Measurements from ENCODE around the gene L3MBTL3.

L3MBTL3 gene

DNA sequence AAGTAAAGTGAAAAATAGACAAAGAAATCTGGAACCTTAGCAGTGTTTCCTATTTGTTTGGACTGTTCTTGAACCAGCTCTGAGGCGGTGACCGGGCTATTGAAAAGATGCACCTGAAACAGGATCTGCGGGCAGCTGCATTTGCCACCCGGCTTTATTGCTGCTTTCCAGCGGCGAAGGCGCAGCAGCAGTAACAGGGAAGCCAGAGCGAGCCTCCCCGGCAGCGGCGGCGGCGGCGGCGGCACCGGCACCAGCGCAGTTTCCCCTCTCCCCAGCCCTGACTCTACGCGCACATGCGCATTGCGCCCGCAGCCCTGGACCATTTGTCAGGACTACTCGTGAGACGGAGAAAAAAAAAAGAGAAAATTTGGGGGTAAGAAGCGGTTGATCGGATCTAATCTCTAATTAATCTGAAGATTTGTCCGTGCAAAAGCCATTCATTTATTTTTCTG, at the start of gene L3MBTL3:
Gene L3MBTL3 (plus strand): TSS at position 290 of the 452 bp plus-strand sequence. CDS start 24,119 bp downstream, outside the sequence.
- Histone ChIP-seq H3K27me3 (ENCODE audit: control insufficient read depth, insufficient read depth, low read length) (no peaks in the 10 kb centered on the region), H3K36me3 (ENCODE audit: control insufficient read depth, insufficient read depth, low read length) (no peaks in the 10 kb centered on the region), H3K27ac (ENCODE audit: low read depth, low read length) (peak within 1 kb of the TSS; percentile 63), H3K4me1 (ENCODE audit: control insufficient read depth, insufficient read depth, low read length) (no peaks in the 10 kb centered on the region), H3K4me3 (ENCODE audit: low read length) (peak within 1 kb of the TSS; percentile 90), H3K9ac (ENCODE audit: low read length) (peak within 1 kb of the TSS; percentile 38)

GRCh38 chr6:129969064-129969463, 49.3 kb upstream of the L3MBTL3 start:
- no peaks in the 10 kb centered on the region for H3K27me3 ChIP-seq (ENCODE audit: control insufficient read depth, insufficient read depth, low read length)
- no peaks in the 10 kb centered on the region for H3K4me1 ChIP-seq (ENCODE audit: control insufficient read depth, insufficient read depth, low read length)
- no peak overlapping the region for H3K27ac ChIP-seq (ENCODE audit: low read depth, low read length)
- no peak overlapping the region for H3K9ac ChIP-seq (ENCODE audit: low read length)
- no peak overlapping the region for H3K4me3 ChIP-seq (ENCODE audit: low read length)
- no peaks in the 10 kb centered on the region for H3K36me3 ChIP-seq (ENCODE audit: control insufficient read depth, insufficient read depth, low read length)

GRCh38 chr6:129976110-129976509, 42.3 kb upstream of the L3MBTL3 start:
- Histone ChIP-seq H3K4me3 (ENCODE audit: low read length) (no peak overlapping the region), H3K9ac (ENCODE audit: low read length) (no peak overlapping the region), H3K27me3 (ENCODE audit: control insufficient read depth, insufficient read depth, low read length) (no peaks in the 10 kb centered on the region), H3K36me3 (ENCODE audit: control insufficient read depth, insufficient read depth, low read length) (no peaks in the 10 kb centered on the region), H3K27ac (ENCODE audit: low read depth, low read length) (no peak overlapping the region), H3K4me1 (ENCODE audit: control insufficient read depth, insufficient read depth, low read length) (no peaks in the 10 kb centered on the region)

DNA sequence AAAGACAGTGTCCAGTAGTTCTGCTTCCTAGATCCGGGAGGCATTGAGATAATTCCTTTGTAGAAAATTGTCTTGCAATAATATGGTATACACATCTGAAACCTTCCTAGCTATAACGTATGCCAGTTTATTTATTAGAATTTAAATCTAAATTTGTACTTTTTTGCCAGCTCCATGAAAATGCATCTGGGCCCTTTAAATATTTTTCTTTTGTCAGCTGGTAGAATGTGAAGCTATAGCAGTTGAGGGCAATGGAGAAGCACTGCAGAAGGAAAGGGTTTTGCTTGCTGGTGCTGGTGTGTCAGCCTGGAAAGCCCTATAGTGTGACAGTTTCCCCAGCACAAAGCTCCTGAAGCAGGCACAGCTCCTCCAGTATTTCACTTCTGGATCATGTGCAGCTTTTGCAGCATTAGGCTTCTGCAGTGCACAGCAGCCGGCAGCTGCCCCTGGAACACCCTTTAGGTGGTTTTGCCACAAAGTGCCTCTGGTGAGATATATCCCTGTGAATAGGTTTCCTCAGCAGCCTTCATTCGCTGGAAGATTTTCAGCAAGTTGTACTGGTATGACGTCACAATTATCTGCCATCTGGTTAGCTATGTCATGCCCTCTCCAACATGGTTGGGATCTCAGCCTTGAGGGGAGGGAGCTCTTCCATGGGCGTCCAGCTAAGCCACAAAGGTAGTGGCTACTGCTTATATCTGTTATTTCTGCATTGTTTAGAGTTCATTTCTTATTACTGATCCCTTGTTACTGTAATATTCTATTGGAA, 40.0 kb upstream of the L3MBTL3 start:
- H3K9ac ChIP-seq (ENCODE audit: low read length), result no peak overlapping the region
- no peaks in the 10 kb centered on the region for H3K27me3 ChIP-seq (ENCODE audit: control insufficient read depth, insufficient read depth, low read length)
- H3K27ac ChIP-seq (ENCODE audit: low read depth, low read length), result no peak overlapping the region
- H3K36me3 ChIP-seq (ENCODE audit: control insufficient read depth, insufficient read depth, low read length), result no peaks in the 10 kb centered on the region
- no peak overlapping the region for H3K4me3 ChIP-seq (ENCODE audit: low read length)
- no peaks in the 10 kb centered on the region for H3K4me1 ChIP-seq (ENCODE audit: control insufficient read depth, insufficient read depth, low read length)

- Histone ChIP-seq H3K4me1 (ENCODE audit: control insufficient read depth, insufficient read depth, low read length) (no peaks in the 10 kb centered on the region), H3K9ac (ENCODE audit: low read length) (no peak overlapping the region), H3K36me3 (ENCODE audit: control insufficient read depth, insufficient read depth, low read length) (no peaks in the 10 kb centered on the region), H3K27me3 (ENCODE audit: control insufficient read depth, insufficient read depth, low read length) (no peaks in the 10 kb centered on the region), H3K27ac (ENCODE audit: low read depth, low read length) (no peak overlapping the region), H3K4me3 (ENCODE audit: low read length) (no peak overlapping the region)
These were observed 37.6 kb upstream of the L3MBTL3 start for GRCh38 chr6:129980821-129981220.

- H3K27ac ChIP-seq (ENCODE audit: low read depth, low read length), result no peak overlapping the region
- no peaks in the 10 kb centered on the region for H3K4me1 ChIP-seq (ENCODE audit: control insufficient read depth, insufficient read depth, low read length)
- no peak overlapping the region for H3K4me3 ChIP-seq (ENCODE audit: low read length)
- no peak overlapping the region for H3K9ac ChIP-seq (ENCODE audit: low read length)
- H3K27me3 ChIP-seq (ENCODE audit: control insufficient read depth, insufficient read depth, low read length), result no peaks in the 10 kb centered on the region
- no peaks in the 10 kb centered on the region for H3K36me3 ChIP-seq (ENCODE audit: control insufficient read depth, insufficient read depth, low read length)
These were observed 36.8 kb upstream of the L3MBTL3 start for GRCh38 chr6:129981598-129981997.

GRCh38 chr6:129989396-129989795, 29.0 kb upstream of the L3MBTL3 start:
- H3K27me3 ChIP-seq (ENCODE audit: control insufficient read depth, insufficient read depth, low read length), result no peaks in the 10 kb centered on the region
- H3K36me3 ChIP-seq (ENCODE audit: control insufficient read depth, insufficient read depth, low read length), result no peaks in the 10 kb centered on the region
- no peaks in the 10 kb centered on the region for H3K4me1 ChIP-seq (ENCODE audit: control insufficient read depth, insufficient read depth, low read length)
- H3K27ac ChIP-seq (ENCODE audit: low read depth, low read length), result no peak overlapping the region
- H3K9ac ChIP-seq (ENCODE audit: low read length), result no peak overlapping the region
- no peak overlapping the region for H3K4me3 ChIP-seq (ENCODE audit: low read length)

GRCh38 chr6:129992881-129993280, 25.5 kb upstream of the L3MBTL3 start:
- H3K4me3 ChIP-seq (ENCODE audit: low read length), result no peak overlapping the region

DNA sequence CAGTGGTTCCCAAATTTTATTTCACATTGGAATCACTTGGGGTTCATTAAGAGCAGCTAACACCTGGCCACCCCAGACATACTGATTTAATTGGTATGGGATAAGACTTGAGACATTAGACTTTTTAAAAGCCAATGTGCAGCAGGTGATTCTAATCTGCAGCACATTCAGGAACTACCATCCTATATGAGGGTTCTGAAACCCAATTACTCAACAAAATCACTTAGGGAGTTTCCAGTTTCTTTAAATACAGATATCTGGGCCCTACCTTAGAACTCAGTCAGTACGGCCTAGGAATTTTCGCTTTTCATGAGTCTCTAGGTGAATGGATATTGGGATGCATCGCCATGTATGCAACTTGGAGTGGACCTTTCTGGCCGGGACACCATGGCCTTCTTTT, 24.0 kb upstream of the L3MBTL3 start:
- no peaks in the 10 kb centered on the region for H3K4me1 ChIP-seq (ENCODE audit: control insufficient read depth, insufficient read depth, low read length)
- H3K27me3 ChIP-seq (ENCODE audit: control insufficient read depth, insufficient read depth, low read length), result no peaks in the 10 kb centered on the region
- no peak overlapping the region for H3K27ac ChIP-seq (ENCODE audit: low read depth, low read length)
- no peaks in the 10 kb centered on the region for H3K36me3 ChIP-seq (ENCODE audit: control insufficient read depth, insufficient read depth, low read length)
- no peak overlapping the region for H3K9ac ChIP-seq (ENCODE audit: low read length)
- no peak overlapping the region for H3K4me3 ChIP-seq (ENCODE audit: low read length)

More at GRCh38 chr6:129992881-129993280, 25.5 kb upstream of the L3MBTL3 start:
- no peak overlapping the region for H3K9ac ChIP-seq (ENCODE audit: low read length)
- H3K4me1 ChIP-seq (ENCODE audit: control insufficient read depth, insufficient read depth, low read length), result no peaks in the 10 kb centered on the region
- no peaks in the 10 kb centered on the region for H3K36me3 ChIP-seq (ENCODE audit: control insufficient read depth, insufficient read depth, low read length)
- H3K27ac ChIP-seq (ENCODE audit: low read depth, low read length), result no peak overlapping the region
- no peaks in the 10 kb centered on the region for H3K27me3 ChIP-seq (ENCODE audit: control insufficient read depth, insufficient read depth, low read length)

GRCh38 chr6:129996387-129996786, 22.0 kb upstream of the L3MBTL3 start:
- Histone ChIP-seq H3K27me3 (ENCODE audit: control insufficient read depth, insufficient read depth, low read length) (no peaks in the 10 kb centered on the region), H3K4me3 (ENCODE audit: low read length) (no peak overlapping the region), H3K27ac (ENCODE audit: low read depth, low read length) (no peak overlapping the region), H3K36me3 (ENCODE audit: control insufficient read depth, insufficient read depth, low read length) (no peaks in the 10 kb centered on the region), H3K9ac (ENCODE audit: low read length) (no peak overlapping the region), H3K4me1 (ENCODE audit: control insufficient read depth, insufficient read depth, low read length) (no peaks in the 10 kb centered on the region)

DNA sequence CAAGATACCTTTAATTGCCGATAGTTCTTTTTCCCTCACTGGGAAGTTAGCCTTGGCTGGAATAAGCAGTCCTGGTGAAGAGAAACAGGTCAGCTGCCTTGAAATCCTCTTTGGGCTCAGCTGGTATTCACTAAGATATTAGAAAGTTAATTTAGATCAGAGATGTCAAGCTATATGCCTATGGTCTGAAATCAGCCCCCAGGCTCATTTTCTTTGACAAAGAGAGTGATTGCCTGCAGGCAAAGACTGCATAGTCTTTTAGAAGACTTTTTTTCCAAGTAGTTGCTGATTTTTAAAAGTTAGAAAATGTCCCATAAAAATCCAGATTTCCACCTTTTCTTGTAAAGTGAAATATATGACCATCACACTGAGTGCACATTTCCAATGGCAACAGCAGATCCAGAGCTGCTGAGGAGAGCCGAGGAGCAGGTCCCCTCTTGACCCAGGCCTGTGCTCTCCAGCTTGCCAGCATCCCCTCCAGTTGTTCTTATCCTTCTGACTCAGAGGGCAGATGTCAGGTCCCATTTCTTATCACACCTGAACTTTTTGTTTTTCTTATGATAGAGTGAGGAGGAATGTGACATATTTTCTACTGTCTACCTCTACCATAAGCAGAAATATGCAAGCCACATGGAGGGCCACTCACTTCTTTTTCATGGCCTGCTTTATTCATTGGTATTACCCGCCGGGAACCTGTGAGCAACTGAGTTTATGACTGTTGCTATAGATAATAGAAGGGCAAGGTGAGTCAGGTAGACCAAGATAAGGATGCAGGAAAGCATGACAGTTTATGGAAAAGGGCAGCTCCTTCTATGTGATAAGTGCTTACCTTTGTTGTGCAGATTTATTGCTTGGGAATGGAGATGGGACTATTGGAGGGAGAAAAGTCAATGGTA, 17.6 kb upstream of the L3MBTL3 start:
- H3K4me1 ChIP-seq (ENCODE audit: control insufficient read depth, insufficient read depth, low read length), result no peaks in the 10 kb centered on the region
- no peaks in the 10 kb centered on the region for H3K27me3 ChIP-seq (ENCODE audit: control insufficient read depth, insufficient read depth, low read length)
- H3K4me3 ChIP-seq (ENCODE audit: low read length), result no peak overlapping the region
- no peaks in the 10 kb centered on the region for H3K36me3 ChIP-seq (ENCODE audit: control insufficient read depth, insufficient read depth, low read length)
- H3K9ac ChIP-seq (ENCODE audit: low read length), result no peak overlapping the region
- no peak overlapping the region for H3K27ac ChIP-seq (ENCODE audit: low read depth, low read length)

DNA sequence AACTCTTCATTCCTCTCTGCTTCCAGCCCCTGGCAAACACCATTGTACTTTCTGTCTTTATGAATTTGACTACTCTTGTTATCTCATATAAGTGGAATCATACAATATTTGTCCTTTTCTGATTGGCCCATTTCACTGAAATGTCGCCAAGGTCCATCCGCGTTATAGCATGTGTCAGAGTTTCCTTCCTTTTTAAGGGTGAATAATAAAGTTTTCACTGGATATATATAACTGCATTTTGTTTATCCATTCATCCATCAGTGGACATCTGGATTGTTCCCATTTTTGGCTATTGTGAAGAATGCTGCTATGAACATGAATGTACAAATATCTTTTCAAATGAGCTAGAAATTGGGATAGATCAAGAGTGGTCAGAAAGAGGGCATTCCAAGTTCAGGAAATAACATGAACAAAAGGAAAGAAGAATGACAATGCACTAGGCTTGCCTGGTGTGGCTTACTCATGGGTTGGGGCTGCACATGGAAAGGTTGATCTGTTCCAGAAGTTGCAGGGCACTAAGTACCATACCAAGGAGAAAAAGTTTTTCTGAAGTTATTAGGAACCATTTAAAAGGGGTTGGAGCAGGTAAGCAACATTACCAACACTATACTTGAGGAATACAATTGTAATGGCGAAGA, 10.0 kb upstream of the L3MBTL3 start:
- Histone ChIP-seq H3K4me3 (ENCODE audit: low read length) (no peak overlapping the region), H3K4me1 (ENCODE audit: control insufficient read depth, insufficient read depth, low read length) (no peaks in the 10 kb centered on the region), H3K36me3 (ENCODE audit: control insufficient read depth, insufficient read depth, low read length) (no peaks in the 10 kb centered on the region), H3K27me3 (ENCODE audit: control insufficient read depth, insufficient read depth, low read length) (no peaks in the 10 kb centered on the region), H3K9ac (ENCODE audit: low read length) (no peak overlapping the region), H3K27ac (ENCODE audit: low read depth, low read length) (no peak overlapping the region)
